H1 (cell line): ENCODE results near the gene SCAMP5. TPM values are rescaled to one million over a fixed set of nuclear protein-coding genes. Genes with fewer than 3 reads are reported as not detected.

Source experiments
- CTCF ChIA-PET: fragments of 300-600 bp; sonication (Branson Sonifier 250); formaldehyde crosslinking; loops from one replicate; lab custom pipeline; 2021; ENCODE audit not compliant: partially characterized antibody; lab: Charles Lee
- POLR2A ChIA-PET: fragments of 300-600 bp; sonication (Branson Sonifier 250); formaldehyde crosslinking; loops from one replicate; lab custom pipeline; 2021; ENCODE audit warnings: inconsistent platforms; ENCODE audit not compliant: partially characterized antibody; lab: Charles Lee
- DNase-seq, 2 experiments: peaks; one replicate each; pipeline versions ENCODE4 v3.0.0 to v3.0.0-alpha.2; 2010 to 2022; ENCODE audit warnings: low spot score in 2 of 2, low read depth in 1 of 2, mixed read lengths in 1 of 2
- FAIRE-seq: peaks from 2 replicates; lab custom pipeline; 2011; peaks lifted over from hg19 to GRCh38; lab: Jason Lieb, UNC
- H2AFZ ChIP-seq: 2 replicates; pipeline ENCODE4 v1.8.1; 2012; ENCODE audit warnings: low read length, inconsistent platforms
- H2AK5ac ChIP-seq: 2 replicates; pipeline ENCODE4 v1.6.1; 2013; ENCODE audit warnings: low read depth, low read length
- H2BK120ac ChIP-seq: replicated peaks from 2 replicates; pipeline ENCODE3; 2013; ENCODE audit warnings: low read depth, low read length, inconsistent platforms
- H2BK12ac ChIP-seq: 2 replicates; pipeline ENCODE4 v1.6.1; 2013; ENCODE audit warnings: low read depth, low read length
- H2BK15ac ChIP-seq: 2 replicates; pipeline ENCODE4 v1.6.1; 2013; ENCODE audit warnings: low read length
- H2BK20ac ChIP-seq: 2 replicates; pipeline ENCODE4 v1.6.1; 2013; ENCODE audit warnings: low read length
- H2BK5ac ChIP-seq: 2 replicates; pipeline ENCODE4 v1.6.1; 2013; ENCODE audit warnings: low read depth, low read length
- H3K14ac ChIP-seq: 2 replicates; pipeline ENCODE4 v1.6.1; 2013; ENCODE audit warnings: inconsistent platforms; ENCODE audit not compliant: insufficient read length
- H3K18ac ChIP-seq: 2 replicates; pipeline ENCODE4 v1.6.1; 2013; ENCODE audit warnings: low read length; ENCODE audit errors: extremely low read depth
- H3K23ac ChIP-seq: 2 replicates; pipeline ENCODE4 v1.6.1; 2013; ENCODE audit warnings: inconsistent platforms; ENCODE audit not compliant: insufficient read length
- H3K23me2 ChIP-seq: 2 replicates; pipeline ENCODE4 v1.6.1; 2013; ENCODE audit warnings: low read depth, low read length
- H3K27ac ChIP-seq: 2 replicates; pipeline ENCODE4 v1.6.1; 2011; ENCODE audit warnings: low read depth, low read length, inconsistent platforms
- H3K27me3 ChIP-seq, 4 experiments: replicated peaks in 1 of 4; 1 replicate in 1 of 4; 2 replicates in 3 of 4; pipeline versions ENCODE4 v1.6.1 to v1.8.1; 2011 to 2013; ENCODE audit warnings: low read length in 3 of 4, mild to moderate bottlenecking in 3 of 4, inconsistent platforms in 2 of 4, mixed read lengths in 2 of 4, moderate library complexity in 1 of 4; ENCODE audit not compliant: control insufficient read depth in 3 of 4, insufficient read depth in 3 of 4; ENCODE audit errors: extremely low read depth in 1 of 4
- H3K36me3 ChIP-seq, 4 experiments: 2 replicates each; pipeline versions ENCODE4 v1.6.1 to v1.8.1; 2011 to 2013; ENCODE audit warnings: mild to moderate bottlenecking in 4 of 4, low read length in 3 of 4, moderate library complexity in 2 of 4, control low read depth in 1 of 4, inconsistent platforms in 1 of 4; ENCODE audit not compliant: insufficient read depth in 4 of 4, control insufficient read depth in 2 of 4
- H3K4ac ChIP-seq: replicated peaks from 2 replicates; pipeline ENCODE3; 2013; ENCODE audit warnings: low read length, low read depth, mixed read lengths, inconsistent platforms; ENCODE audit not compliant: insufficient read length
- H3K4me1 ChIP-seq, 4 experiments: replicated peaks in 1 of 4; 1 replicate in 1 of 4; 2 replicates in 3 of 4; pipeline versions ENCODE4 v1.6.1 to v1.8.1; 2011 to 2013; ENCODE audit warnings: low read length in 3 of 4, inconsistent platforms in 2 of 4, mixed read lengths in 1 of 4; ENCODE audit not compliant: insufficient read depth in 4 of 4, control insufficient read depth in 3 of 4
- H3K4me2 ChIP-seq, 2 experiments: 2 replicates each; pipeline versions ENCODE4 v1.6.1 to v1.8.1; 2011 to 2013; ENCODE audit warnings: low read depth in 2 of 2, low read length in 2 of 2, control low read depth in 1 of 2, inconsistent platforms in 1 of 2, mild to moderate bottlenecking in 1 of 2; ENCODE audit not compliant: insufficient read depth in 1 of 2
- H3K4me3 ChIP-seq, 4 experiments: fragments of 200-600, 300-600 bp in 1 of 4; sonication (generic), shearing (Covaris generic), sonication (Bioruptor Twin) in 1 of 4; 2 replicates each; pipeline versions ENCODE4 v1.5.1 to v1.8.1; 2011 to 2016; ENCODE audit warnings: low read length in 4 of 4, low read depth in 3 of 4, control low read depth in 2 of 4, inconsistent platforms in 2 of 4, mild to moderate bottlenecking in 2 of 4, mixed read lengths in 1 of 4, moderate library complexity in 1 of 4; ENCODE audit not compliant: insufficient read depth in 2 of 4; ENCODE audit errors: extremely low read depth in 1 of 4
- H3K56ac ChIP-seq: replicated peaks from 2 replicates; pipeline ENCODE3; 2013; ENCODE audit warnings: low read depth, mild to moderate bottlenecking, mixed read lengths, low read length, inconsistent platforms; ENCODE audit not compliant: insufficient read length
- H3K79me1 ChIP-seq: 2 replicates; pipeline ENCODE4 v1.6.1; 2013; ENCODE audit warnings: low read depth, low read length, control low read depth
- H3K79me2 ChIP-seq, 2 experiments: 2 replicates each; pipeline versions ENCODE4 v1.6.1 to v1.8.1; 2012 to 2013; ENCODE audit warnings: low read length in 2 of 2, mild to moderate bottlenecking in 2 of 2, inconsistent platforms in 1 of 2; ENCODE audit not compliant: insufficient read depth in 2 of 2, control insufficient read depth in 1 of 2
- H3K9ac ChIP-seq, 4 experiments: replicated peaks in 1 of 4; 1 replicate in 1 of 4; 2 replicates in 3 of 4; pipeline versions ENCODE4 v1.6.1 to v1.8.1; 2011 to 2013; ENCODE audit warnings: low read depth in 3 of 4, low read length in 3 of 4, control low read depth in 2 of 4, mild to moderate bottlenecking in 2 of 4, moderate library complexity in 2 of 4, inconsistent platforms in 1 of 4; ENCODE audit errors: extremely low read depth in 1 of 4
- H3K9me3 ChIP-seq, 2 experiments: 2 replicates each; pipeline versions ENCODE4 v1.6.1 to v1.8.1; 2012 to 2013; ENCODE audit warnings: mild to moderate bottlenecking in 2 of 2, moderate library complexity in 2 of 2, control low read depth in 1 of 2, inconsistent platforms in 1 of 2, low read depth in 1 of 2, low read length in 1 of 2, mixed read lengths in 1 of 2; ENCODE audit not compliant: insufficient read depth in 2 of 2
- H4K20me1 ChIP-seq, 2 experiments: replicated peaks in 1 of 2; 2 replicates each; pipeline versions ENCODE3 to v1.8.1; 2011 to 2013; ENCODE audit warnings: inconsistent platforms in 2 of 2, low read length in 2 of 2, mild to moderate bottlenecking in 1 of 2; ENCODE audit not compliant: insufficient read depth in 2 of 2, control insufficient read depth in 1 of 2
- H4K5ac ChIP-seq: 2 replicates; pipeline ENCODE4 v1.6.1; 2013; ENCODE audit warnings: low read length, low read depth, mixed read lengths, inconsistent platforms; ENCODE audit not compliant: insufficient read length
- H4K8ac ChIP-seq: 2 replicates; pipeline ENCODE4 v1.8.0; 2013; ENCODE audit warnings: mild to moderate bottlenecking, moderate library complexity, low read length, inconsistent platforms; ENCODE audit not compliant: insufficient read depth; ENCODE audit errors: extremely low read depth
- H4K91ac ChIP-seq: replicated peaks from 2 replicates; pipeline ENCODE3; 2013; ENCODE audit warnings: low read length, mixed read lengths, inconsistent platforms; ENCODE audit not compliant: insufficient read length
- FOSL1 ChIP-seq: IDR thresholded peaks from 2 replicates; pipeline ENCODE4 v1.6.1; 2011; ENCODE audit warnings: mild to moderate bottlenecking, low read depth, low read length, moderate library complexity; ENCODE audit not compliant: insufficient read depth
- JUND ChIP-seq: IDR thresholded peaks from 2 replicates; pipeline ENCODE4 v1.6.1; 2011; ENCODE audit warnings: mild to moderate bottlenecking, improper control_type of control experiment, low read length
- MAX ChIP-seq: IDR thresholded peaks from 2 replicates; pipeline ENCODE4 v1.6.1; 2012; ENCODE audit warnings: inconsistent platforms
- RAD21 ChIP-seq, 2 experiments: IDR thresholded peaks in 1 of 2; conservative IDR thresholded peaks in 1 of 2; 2 replicates each; pipeline ENCODE4 v1.6.1; 2011; ENCODE audit warnings: low read depth in 2 of 2, low read length in 2 of 2, improper control_type of control experiment in 1 of 2, inconsistent platforms in 1 of 2, mild to moderate bottlenecking in 1 of 2, moderate library complexity in 1 of 2
- TBP ChIP-seq: IDR thresholded peaks from 2 replicates; pipeline ENCODE4 v1.6.1; 2011; ENCODE audit warnings: low read depth, low read length, improper control_type of control experiment
- WGBS, 2 experiments: shearing (Covaris generic) in 1 of 2; methylation state at CpG; one replicate each; pipeline versions ENCODE4 v1.1.6 to v1.1.7; 2013 to 2015; ENCODE audit warnings: low lambda C conversion rate in 2 of 2, mixed read lengths in 2 of 2, inconsistent platforms in 1 of 2, low coverage in 1 of 2, missing lambda C conversion rate in 1 of 2; ENCODE audit not compliant: insufficient replicate concordance in 2 of 2, insufficient coverage in 1 of 2, insufficient read length in 1 of 2; ENCODE audit errors: extremely low coverage in 1 of 2, missing lambda C conversion rate in 1 of 2; 5-methylcytosine and 5-hydroxymethylcytosine counted together
- polyA plus RNA-seq, 7 experiments: library from polyadenylated mRNA; depleted of rRNA in 3 of 7; stranded (reverse) in 5 of 7; unstranded in 2 of 7; fragments of >200 nt in 5 of 7; fragments of 200-250 nt in 2 of 7; gene quantifications; 1 replicate in 5 of 7; 2 replicates in 1 of 7; 4 replicates in 1 of 7; pipeline versions ENCODE4 v1.2.1 to v1.2.3, GENCODE V29; 2011 to 2013; ENCODE audit warnings: missing spikeins in 2 of 7, mixed read lengths in 2 of 7
- total RNA-seq: library from RNA; stranded (reverse); fragmentation: NEBNext Ultra II Directional; extraction: Animal tissue kit (Norgen Biotek cat#: 25700); gene quantifications from 2 replicates; pipeline ENCODE4 v1.2.1, GENCODE V29; 2021
- TF ChIP-seq, protein P1 (sequence below), 3 experiments: IDR thresholded peaks; 1 replicate in 2 of 3; 2 replicates in 1 of 3; pipeline versions ENCODE4 v1.5.1 to v1.6.1; 2011; ENCODE audit warnings: low read length in 3 of 3, mild to moderate bottlenecking in 3 of 3, inconsistent platforms in 2 of 3, low read depth in 1 of 3, moderate library complexity in 1 of 3; ENCODE audit not compliant: insufficient read depth in 1 of 3; ENCODE audit errors: control extremely low read depth in 1 of 3

SCAMP5 gene
- total and polyA plus RNA-seq, 2 of the 8 experiments (the other 6 are each of a cell fraction or from before 2014, with no cell fraction given) = 55.4 to 94.7 TPM

DNA sequence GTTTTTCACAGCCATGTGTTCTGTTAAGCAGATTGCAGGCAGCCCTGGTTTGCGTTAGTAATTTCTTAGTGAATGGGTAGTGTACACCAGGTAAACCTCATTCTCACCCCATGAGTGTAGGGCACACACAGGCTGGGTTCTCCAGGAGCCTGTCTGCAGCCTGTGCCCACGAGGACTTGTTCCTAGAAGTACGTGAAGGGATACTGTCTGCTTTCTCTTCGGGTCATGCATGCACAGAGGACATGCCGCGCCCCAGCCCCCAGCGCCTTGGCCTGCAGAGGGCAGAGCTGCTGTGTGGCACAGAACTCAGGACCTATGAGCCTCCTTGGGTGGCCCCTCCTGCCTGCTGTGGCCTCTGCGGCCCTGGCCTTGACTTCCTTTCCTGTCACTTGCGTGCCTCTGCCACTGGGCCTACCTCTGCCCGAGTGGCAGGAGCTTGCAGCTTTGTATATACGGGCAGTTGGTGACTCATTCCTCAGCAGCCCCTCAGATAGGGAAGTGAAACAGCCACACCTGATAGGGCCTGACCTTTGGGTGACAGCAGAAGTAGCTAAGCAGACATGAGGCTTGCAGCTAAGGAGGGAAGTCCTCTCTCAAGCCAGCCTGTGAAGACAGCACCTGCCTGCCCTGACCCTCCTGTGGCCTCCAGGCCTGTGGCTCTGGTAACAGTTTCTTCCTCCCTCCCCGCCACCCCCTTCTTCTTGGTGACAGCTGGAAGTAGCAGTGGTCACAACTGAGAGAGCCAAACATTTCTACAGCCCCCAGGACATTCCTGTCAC lies 47.6 kb downstream of the SCAMP5 start:
- no peak overlapping the region for H2AFZ ChIP-seq
- no peak overlapping the region for H3K4me2 ChIP-seq
- WGBS, 2 experiments = 89% methylated on average over 12 of the region's 12 CpGs; no CpG with 5 or more reads in 1 of the 2 experiments
- ChIA-PET CTCF (interaction anchor here (0.6 to 4.8 kb wide), 27 partner anchors 8 to 366 kb away, joined by 3 to 46 read pairs (median 4); partner anchors contain the start of gene C15orf39), POLR2A (interaction anchor here (0.6 to 2.1 kb wide), 5 partner anchors 13 to 161 kb away, joined by 3 to 9 read pairs (median 4); partner anchors contain the start of gene C15orf39)
- no peak overlapping the region for H3K23ac ChIP-seq
- peaks cover 0 to 3% of the 10 kb centered on the region in 2 experiments; a peak in 1 of 4 replicates for H3K79me2 ChIP-seq
- no peak overlapping the region for H4K5ac ChIP-seq
- H2BK5ac ChIP-seq = no peak overlapping the region
- no peaks in the 10 kb centered on the region for H3K27me3 ChIP-seq
- DNase-seq (peak in 1 of 2 experiments; percentile 73), FAIRE-seq (no peak)
- no peaks in the 10 kb centered on the region for H3K23me2 ChIP-seq
- H2BK120ac ChIP-seq = no peak overlapping the region
- H3K9me3 ChIP-seq = no peaks in the 10 kb centered on the region
- no peak overlapping the region for H3K14ac ChIP-seq
- no peak overlapping the region for H4K8ac ChIP-seq
- H3K56ac ChIP-seq = no peak overlapping the region
- H3K36me3 ChIP-seq = no peaks in the 10 kb centered on the region
- H3K27ac ChIP-seq = no peak overlapping the region
- H3K4me1 ChIP-seq = peaks cover 0 to 12% (median 8%) of the 10 kb centered on the region in 4 experiments; a peak in 5 of 7 replicates
- no peak overlapping the region for H2BK20ac ChIP-seq
- H3K4me3 ChIP-seq = no peak overlapping the region
- H4K91ac ChIP-seq = no peak overlapping the region
- H3K79me1 ChIP-seq = no peaks in the 10 kb centered on the region; the same call in 1 of the 2 replicates
- TF ChIP-seq JUND (no peak), MAX (peak; percentile 50; the same call in 1 of the 2 replicates), FOSL1 (no peak), TBP (no peak), RAD21 (IDR thresholded peaks at IDR 0.05 in 1 of 2, conservative IDR thresholded peaks at IDR 0.05 in 1 of 2; ENCODE audit: low read depth in 2 of 2, low read length in 2 of 2) (peak; percentile 76 to 82)
- TF ChIP-seq, protein P1, sequence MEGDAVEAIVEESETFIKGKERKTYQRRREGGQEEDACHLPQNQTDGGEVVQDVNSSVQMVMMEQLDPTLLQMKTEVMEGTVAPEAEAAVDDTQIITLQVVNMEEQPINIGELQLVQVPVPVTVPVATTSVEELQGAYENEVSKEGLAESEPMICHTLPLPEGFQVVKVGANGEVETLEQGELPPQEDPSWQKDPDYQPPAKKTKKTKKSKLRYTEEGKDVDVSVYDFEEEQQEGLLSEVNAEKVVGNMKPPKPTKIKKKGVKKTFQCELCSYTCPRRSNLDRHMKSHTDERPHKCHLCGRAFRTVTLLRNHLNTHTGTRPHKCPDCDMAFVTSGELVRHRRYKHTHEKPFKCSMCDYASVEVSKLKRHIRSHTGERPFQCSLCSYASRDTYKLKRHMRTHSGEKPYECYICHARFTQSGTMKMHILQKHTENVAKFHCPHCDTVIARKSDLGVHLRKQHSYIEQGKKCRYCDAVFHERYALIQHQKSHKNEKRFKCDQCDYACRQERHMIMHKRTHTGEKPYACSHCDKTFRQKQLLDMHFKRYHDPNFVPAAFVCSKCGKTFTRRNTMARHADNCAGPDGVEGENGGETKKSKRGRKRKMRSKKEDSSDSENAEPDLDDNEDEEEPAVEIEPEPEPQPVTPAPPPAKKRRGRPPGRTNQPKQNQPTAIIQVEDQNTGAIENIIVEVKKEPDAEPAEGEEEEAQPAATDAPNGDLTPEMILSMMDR (IDR thresholded peaks at IDR 0.05; ENCODE audit: control extremely low read depth in 1 of 3, insufficient read depth in 1 of 3, low read depth in 1 of 3, low read length in 3 of 3) = peak; percentile 68 to 80 (median 79)
- peaks cover 5 to 10% of the 10 kb centered on the region in 2 experiments for H4K20me1 ChIP-seq
- no peak overlapping the region for H3K18ac ChIP-seq
- no peak overlapping the region for H3K4ac ChIP-seq
- no peak overlapping the region for H2BK12ac ChIP-seq
- no peak overlapping the region for H3K9ac ChIP-seq
- no peak overlapping the region for H2BK15ac ChIP-seq
- no peak overlapping the region for H2AK5ac ChIP-seq
